NCI-H2081 treated with DMSO at 0.1 percent for 48 hours (cell line): ENCODE results near the gene PWWP2B.
"Not testable (repeated sequence)": the region's sequence is repeated elsewhere in the genome, so short reads cannot be mapped to it uniquely, and the experiment has no call there.

ENCODE experiments used
- DNase-seq: peaks from one replicate; lab custom pipeline; 2025; lab: John Stamatoyannopoulos, UW

The PWWP2B gene

GRCh38 chr10:132363921-132364593 is 32.9 kb upstream of the PWWP2B start:
- no peak for DNase-seq

DNA sequence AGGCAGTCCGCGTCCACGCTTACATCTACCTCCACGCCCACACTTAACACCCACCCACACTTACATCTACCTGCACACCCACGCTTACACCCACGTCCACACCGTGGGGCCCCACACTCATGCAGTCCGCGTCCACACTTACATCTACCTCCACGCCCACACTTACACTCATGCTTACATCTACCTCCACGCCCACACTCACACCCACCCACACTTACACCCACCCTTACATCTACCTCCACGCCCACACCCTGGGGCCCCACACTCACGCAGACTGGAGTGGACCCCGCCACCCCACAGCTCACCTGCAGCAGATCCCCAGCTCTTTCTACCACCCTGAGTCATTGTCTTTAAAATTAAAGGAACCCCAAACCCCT is 32.4 kb upstream of the PWWP2B start:
- DNase-seq = no peak

DNA sequence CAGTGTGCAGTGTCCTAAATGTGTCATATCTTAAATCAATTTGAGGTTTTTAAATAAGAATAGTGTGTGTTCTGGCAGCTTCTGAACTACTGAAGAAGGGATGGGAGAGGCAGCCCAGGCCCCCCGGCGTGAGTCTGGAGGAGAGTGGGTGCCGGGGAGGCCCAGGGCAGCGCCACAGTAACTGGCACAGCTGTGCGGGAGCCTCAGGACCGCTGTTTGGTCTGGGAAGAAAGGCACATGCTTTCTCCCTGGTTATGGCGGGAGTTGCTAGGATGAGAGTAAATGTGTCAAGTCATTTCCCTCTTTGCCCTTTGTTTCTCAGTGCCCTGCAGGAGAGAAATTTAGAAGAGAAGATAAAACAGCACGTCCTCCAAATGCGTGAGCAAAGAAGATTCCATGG is 31.9 kb upstream of the PWWP2B start:
- DNase-seq = no peak

DNA sequence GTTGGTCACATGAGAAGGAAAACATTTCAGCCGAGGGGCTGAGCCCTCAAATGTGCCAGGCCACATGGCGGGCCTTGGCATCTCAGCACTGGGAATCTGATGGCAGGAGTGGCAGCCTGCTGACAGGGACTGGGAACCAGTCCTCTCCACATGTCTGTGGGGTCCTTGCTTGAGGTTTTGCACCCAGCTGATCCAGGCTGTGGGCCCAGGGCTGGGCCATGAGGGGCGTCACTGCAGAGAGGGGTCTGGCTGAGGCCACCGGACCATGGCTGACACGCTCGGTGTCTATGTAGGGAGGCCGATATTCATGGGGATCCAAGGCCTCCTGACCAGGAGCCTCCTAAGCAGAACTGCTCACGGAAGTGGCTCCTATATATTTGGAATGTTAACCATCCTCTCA is 31.0 kb upstream of the PWWP2B start:
- DNase-seq = no peak

- no peak for DNase-seq
Measured at GRCh38 chr10:132366499-132366898, 30.5 kb upstream of the PWWP2B start.

DNA sequence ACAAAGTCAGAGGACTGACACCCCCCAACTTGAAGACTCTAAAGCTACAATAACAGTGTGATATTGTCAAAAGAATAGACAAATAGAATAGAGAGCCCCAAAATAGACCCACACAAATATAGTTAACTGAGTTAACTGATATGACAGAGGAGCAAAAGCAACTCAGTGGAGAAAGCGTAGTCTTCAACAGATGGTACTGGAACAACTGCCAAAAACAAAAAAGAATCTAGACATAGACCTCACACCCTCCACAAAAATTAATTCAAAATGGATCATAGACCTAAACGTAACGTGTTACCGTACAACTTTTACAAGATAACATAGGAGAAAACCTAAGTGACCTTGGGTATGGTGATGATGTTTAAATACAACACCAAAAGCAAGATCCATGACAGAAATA is 28.6 kb upstream of the PWWP2B start:
- DNase-seq = no peak

GRCh38 chr10:132368881-132369635 is 27.9 kb upstream of the PWWP2B start:
- DNase-seq = no peak

GRCh38 chr10:132369636-132370185 is 27.3 kb upstream of the PWWP2B start:
- no peak for DNase-seq

DNA sequence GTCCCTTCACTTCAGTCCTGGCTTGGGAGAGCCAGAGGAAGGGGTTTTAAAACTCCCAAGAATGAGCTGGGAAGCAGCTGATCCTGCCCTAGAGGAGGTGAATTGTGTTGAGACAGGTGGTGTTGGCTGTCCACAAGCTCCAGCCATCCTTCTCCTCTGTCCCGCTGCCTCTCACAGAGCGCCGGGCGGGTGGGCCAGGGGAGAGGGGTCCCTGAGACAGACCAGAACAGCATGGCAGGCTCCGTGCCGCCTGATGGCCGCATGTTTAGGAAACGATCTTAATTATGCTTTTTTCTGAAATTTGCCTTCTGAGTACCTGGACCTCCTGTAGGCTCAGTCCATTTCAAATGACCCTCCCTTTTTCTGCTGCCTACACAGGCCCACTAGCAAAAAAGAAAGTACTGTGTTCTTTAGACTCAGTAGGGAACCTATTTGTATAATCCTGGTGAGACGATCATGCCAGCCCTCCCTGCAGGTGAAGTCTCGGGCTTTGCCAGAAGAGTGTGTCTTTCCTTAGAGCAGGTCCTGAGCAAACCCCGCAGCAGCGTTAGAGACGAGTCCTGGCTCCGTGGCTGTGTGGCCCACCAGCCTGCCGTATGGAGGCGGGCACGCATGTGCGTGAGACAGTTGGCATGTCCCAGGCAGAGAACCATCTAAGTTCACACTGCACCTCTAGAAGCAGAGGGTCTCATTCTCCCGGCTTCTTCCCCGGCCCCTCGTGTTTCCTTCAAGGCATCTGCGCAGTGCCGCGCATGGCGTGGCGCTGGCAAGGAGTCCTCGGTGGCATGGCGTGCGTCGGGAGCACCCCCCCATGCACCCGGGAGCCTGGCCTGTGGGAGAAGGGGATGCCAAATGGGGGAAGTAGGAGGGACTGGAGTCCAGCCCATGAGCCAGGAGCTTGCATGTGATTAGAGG is 26.3 kb upstream of the PWWP2B start:
- DNase-seq = no peak

DNA sequence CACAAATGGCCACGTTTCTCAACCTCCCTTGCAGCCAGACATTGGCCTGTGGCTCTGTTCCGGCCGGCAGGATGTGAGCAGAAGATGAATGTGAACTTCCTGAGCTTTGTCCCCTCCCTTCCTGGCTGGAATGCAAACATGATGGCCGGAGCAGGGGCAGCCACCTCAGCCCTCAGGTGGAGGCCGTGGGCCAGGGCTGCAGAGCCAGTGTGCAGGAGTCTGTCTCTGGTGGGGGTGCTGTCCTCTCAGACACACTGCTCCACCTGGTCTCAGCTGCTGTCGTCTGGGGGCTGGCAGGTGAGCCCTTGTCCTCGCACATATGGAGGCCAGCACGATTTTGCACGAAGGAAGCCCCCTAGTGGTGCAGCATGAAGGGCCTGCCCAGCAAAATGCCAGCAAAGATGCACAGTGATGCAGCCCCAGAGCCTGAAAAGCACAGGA is 25.3 kb upstream of the PWWP2B start:
- no peak for DNase-seq

GRCh38 chr10:132372516-132373095 is 24.4 kb upstream of the PWWP2B start:
- no peak for DNase-seq

DNA sequence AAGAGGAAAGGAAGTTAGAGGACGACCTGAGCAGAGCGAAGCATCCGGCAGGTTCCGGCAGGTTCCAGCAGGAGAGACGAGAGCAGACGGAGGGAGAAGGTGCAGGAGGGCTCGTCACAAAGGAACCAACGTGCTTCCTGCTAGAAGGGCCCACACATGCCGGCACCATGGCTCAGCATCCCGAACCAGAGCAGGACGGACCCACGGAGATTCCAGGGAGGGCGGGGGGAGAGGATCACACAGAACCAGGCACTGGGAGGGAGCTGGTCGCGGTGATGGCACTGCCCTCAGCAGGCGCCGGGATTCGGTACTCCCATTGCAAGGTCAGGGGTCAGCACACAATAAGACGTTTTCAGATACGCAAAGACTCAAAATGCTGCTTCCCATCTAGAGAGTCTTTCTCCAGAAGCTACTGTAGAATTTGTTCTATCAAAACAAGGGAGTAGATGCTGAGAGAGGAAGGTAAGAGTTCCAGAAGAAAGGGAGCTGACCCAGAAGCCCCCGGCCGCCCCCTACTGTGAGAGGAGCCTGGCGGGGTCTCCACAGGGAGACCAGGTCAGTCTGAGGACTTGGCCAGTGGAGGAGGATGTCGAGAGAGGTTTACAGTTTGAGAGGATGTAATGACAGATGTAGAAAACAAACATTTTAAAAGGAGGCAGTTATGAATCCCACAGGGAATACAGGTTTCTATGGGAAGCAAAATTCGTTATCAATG is 23.6 kb upstream of the PWWP2B start:
- DNase-seq = no peak

DNA sequence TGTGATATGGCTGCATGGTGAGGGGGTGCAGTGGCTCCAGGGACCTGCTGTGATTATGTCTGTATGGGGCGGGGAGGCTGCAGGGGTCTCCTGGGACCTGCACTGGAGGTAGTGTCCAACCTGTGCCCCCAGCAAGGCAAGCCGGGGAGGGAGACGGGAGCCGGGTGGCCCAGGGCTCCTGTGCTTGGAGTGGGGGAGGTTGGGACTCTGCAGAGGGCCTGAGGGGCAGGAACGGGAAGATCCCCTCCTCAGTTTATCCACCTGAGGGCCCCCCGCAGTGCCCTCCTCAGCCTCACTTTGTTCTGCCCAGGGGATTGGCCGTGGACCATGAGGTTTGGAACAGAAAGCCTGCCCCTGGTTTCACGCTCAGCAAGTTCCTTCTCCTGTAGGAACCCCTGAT is 22.8 kb upstream of the PWWP2B start:
- no peak for DNase-seq

DNA sequence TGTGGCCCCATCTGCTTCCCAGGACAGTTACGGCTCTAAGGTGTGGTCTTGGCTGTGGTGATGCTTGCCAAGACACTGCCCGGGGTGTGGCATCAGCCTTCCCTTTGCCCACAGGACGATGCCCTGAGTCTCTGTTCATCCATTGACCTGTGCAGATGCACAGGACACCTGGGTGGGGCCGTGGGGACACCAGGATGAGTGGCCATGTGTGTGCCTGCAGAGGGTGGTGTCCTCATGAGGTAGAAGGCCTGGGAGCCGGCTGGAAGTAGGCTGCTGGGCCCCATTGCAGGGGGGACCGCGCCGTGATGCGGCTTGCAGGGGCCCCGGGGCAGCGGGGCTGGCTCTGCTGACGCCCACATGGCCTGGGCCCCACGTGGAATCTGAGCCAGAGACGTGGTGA is 22.4 kb upstream of the PWWP2B start:
- DNase-seq = no peak

DNA sequence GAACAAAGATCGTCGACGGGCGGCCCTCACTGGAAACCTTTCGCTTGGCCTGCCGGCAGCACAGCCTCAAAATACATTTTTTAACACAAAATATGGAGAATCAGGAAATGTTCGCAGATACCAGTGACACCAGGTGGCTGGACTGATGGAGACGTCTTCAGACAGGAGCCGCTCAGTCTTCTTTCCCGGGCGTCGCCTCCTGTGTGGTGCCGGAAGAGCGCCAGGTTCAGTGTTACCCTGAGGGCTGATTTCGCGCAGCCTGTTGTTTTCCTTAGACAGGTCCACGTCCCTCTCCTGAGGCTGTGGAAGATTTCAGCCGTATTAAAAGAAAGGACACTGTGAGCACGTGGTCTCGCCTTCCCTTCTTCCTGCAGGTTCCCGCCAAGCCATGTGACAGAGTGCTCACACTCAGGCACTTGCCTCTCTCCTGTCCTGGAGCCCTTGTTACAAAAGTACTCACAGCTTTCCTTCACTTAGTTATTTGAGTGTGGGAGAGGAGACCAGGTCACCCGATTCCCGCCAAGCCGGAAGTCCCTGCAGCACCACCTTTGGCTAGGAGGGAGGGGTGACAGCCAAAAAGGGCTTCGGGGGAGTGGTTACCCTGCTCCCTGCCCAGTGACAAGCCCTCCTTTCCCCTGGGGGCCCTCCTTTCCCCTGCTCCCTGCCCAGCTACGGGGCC is 21.7 kb upstream of the PWWP2B start:
- DNase-seq = no peak

- DNase-seq = no peak
Measured at GRCh38 chr10:132375795-132376297, 21.2 kb upstream of the PWWP2B start.

DNA sequence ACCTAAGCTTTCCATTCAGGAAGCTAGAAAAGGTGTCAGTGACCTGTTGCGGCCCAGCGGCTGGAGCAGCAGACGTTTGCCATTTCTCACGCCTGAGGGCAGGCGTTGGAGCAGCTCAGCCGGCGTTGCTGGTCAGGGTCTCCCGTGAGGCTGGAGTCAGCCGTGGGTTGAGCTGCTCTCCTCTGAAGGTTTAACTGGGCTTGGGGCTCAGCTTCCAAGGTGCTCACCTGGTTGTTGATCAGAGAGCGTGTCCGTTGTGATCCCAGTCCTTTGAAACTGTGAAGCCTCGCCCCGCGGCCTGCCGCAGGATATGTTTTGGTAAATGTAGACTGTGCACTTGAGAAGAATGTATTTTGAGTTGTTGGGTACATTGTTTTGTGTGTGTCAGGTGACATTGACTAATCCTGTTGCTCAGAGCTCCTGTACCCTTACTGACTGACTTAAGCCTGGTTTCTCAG is 20.6 kb upstream of the PWWP2B start:
- no peak for DNase-seq

- no peak for DNase-seq
Measured at GRCh38 chr10:132377326-132377725, 19.7 kb upstream of the PWWP2B start.

- not testable (repeated sequence) for DNase-seq
Measured at GRCh38 chr10:132379026-132379425, 18.0 kb upstream of the PWWP2B start.

GRCh38 chr10:132380986-132381385 is 16.0 kb upstream of the PWWP2B start:
- DNase-seq = not testable (repeated sequence)
